ENCODE data around the gene RAB23.
A peak's percentile ranks its signal among the peaks of the same experiment; 100 is the strongest.

RAB23 gene

DNA sequence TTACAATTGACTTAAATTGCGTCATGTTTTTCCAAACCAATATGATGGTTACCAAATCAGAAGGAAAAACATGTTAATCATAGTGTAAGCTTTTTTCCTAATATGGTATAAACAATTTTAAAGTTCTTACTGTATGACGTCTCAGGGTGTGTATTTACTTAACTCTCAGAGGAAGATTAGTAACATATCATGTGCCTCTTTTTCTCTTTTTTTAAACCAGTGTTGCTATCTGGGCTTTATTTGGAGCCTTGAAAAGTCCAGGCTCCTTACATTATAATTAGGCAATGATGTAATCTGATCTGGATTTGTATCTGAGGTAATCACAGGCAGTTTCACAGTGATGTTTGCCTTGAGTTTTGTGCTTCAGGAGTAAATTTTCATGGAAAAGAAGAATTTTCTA, 20.4 kb upstream of the RAB23 start:
- DNase-seq: no peak

DNA sequence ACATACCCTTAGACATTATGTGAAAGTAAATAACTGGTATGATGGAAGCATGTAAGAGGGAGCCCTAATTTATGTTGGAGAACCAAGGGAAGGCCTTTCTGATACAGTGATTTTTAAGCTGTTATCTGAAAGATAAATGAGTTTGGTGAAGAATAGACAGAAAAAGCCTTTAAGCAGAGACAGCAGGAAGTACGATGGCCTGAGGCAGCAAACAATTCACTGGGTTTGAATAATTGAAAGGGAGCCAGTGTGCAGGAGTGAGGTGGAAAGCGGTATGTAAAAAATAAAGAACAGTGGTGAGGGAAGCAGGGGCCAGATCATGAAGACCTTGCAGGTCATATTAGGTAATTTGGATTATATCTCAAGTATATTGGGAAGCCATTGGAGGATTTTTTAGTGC, 4.1 kb upstream of the RAB23 start:
- no peak for DNase-seq

DNA sequence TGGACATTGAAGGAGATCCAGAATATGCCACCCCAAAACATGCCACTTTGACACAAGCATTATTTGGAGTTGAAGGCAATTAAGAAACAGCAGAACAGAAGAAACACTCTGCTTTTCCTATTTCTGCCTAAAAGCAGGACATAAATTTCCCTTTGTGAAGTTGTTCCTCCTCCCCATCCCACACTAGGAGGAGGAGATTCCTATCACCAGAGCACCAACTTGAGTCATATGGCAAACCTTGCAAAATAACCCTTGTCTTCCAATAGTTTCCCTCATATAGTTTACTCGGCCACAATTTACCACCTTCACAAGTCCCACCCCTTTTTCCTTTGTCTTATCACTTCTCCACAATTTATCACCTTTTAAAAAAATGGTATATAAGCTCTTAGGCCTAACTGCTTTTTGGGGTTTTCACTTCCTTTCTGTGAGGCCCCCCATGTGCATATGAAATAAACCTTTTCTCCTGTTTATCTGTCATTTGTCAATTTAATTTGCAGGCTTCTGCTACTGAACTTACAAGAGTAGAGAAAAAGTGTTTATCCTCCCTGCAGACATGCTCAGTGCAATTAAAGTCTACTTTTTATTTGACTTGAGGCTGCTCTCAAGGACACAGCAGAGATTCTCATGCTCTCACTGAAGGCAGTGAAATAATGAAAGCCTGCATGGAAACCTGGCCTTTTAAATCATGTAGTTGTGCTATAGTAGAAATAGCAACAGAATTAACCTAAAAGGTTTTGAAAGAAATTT, 2.8 kb upstream of the RAB23 start:
- DNase-seq: no peak

DNA sequence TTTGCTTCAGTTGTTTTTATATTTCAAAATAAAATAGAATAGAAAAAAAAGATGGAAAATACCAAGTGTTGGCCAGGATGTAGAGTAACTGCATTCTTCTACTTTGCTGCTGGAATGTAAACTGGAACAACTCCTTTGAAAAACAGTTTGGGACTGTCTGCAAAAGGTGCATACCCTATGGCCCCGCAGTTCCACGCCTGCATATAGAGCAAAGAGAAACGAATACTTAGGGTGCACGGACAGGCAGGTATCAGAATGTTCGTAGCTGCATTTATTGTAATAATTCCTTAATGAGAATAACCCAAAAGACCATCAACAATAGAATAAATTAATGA, 603 bp upstream of the RAB23 start:
- no peak for DNase-seq

DNA sequence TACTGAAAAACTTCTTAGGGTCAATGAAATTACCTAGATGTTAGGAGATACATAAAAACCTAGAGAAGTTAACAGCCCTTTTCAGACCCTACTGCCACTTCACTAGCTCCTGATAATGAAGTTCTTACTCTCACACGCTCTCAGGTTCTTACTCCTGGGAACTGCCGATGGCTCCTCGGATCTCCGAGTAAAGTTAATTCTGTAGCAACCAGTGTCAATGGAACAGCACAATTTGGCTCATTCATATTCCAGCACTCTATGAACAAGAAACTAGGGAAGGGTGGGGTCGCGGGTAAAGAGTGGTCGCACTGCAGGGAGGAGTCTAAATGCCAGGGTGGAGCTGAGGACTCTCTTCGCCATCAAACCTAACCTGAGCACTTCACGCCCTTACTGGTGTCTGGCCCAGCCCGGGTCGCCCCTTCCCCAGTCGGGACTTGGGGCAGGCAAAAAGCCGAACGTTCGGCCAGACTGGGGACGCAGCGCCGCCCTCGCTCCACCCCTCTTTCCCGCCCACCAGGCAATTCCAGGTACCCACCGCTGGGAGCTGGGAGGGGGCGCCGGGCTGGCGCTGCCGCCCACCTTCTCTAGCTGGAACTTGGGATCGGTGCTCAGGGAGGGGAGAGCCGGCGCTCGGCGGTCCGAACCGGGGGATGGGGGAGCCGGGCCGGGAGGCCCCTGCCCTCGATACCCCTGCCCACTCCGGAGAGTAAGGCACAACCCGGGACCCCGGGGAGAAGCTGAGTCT, 744 bp downstream of the RAB23 start:
- peak; percentile 66 for DNase-seq

DNA sequence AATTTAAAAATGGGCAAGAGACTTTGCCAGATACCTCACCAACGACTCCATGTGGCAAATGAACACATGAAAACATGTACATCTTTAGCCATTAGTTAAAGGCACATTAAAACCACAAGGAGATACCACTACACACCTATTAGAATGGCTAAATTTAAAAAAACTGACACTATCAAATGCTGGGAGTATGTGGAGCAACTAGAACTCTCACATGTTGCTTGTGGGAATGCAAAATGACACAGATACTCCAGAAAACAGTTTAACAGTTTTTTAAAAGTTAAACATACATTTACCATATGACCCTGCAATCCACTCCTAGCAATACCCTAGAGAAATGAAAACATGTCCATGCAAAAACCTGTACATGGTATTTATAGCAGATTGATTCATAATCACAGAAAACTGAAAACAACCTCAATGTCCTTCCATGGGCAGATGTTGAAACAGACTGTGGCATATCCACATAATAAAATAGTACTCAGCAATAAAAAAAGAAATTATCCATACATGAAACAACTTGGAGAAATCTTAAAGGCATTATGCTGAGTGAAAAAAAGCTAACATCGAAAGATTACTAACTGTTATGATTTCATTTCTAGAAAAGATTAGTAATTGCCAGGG, 1.9 kb downstream of the RAB23 start:
- DNase-seq: no peak

DNA sequence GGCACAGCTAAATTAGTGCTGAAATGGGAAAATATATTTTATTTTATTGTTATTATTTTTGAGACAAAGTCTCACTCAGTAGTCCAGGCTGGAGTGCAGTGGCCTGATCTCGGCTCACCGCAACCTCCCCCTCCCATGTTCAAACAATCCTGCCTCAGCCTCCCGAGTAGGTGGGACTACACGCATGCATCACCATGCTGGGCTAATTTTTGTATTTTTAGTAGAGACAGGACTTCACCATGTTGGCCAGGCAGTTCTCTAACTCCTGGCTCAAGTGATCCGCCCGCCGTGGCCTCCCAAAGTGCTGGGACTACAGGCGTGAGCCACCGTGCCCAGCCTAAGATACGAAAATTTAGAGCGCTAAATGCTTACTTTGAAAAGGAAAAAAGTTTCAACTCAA, 4.8 kb downstream of the RAB23 start:
- no peak for DNase-seq

DNA sequence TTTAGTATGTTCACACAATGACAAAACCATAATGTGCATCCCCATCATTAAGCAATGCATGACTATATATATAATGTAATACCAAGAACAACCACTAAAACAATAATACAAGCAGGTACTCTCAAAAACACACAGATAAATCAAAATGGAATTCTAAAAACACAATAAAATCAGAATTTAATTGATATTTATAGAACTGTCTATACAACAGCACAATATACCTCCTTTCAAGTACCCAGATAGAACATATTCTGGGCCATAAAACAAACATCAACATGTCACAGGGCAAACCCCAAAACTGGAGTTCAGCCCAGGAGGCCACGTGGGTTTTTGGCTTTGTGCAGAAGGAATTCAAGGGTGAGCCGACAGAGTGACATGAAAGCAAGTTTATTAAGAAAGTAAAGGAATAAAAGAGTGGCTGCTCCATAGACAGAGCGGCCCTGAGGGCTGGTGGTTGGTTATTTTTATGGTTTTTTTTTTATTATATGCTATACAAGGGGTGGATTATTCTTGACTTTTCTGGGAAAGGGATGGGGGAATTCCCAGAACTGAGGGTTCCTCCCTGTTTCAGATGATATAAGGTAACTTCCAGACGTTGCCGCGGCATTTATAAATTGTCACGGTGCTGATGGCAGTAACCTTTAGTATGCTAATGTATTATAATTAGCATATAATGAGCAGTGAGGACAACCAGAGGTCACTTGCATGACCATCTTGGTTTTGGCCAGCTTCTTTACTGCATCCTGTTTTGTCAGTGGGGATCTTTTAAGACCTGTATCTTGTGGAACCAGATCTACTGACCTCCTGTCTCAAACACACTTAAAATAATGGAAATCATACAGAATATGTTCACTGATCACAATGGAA, 5.6 kb downstream of the RAB23 start:
- no peak for DNase-seq

DNA sequence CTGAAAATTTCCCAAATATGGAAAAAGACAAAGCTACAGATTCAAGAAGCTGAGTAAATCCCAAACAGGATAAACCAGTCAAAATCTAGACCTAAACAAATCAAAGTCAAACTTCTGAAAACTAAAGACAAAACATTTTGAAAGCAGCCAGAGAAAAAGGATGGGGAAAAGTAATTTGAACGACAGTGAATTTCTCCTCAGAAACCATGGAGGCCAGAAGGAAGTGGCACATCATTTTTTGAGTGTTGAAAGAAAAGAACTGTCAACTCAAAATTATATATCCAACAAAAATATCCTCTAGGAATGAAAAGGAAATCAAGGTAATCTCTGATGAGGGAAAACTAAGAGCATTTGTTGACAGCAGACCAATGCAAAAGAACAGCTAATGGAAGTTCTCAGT, 6.8 kb downstream of the RAB23 start:
- no peak for DNase-seq

DNA sequence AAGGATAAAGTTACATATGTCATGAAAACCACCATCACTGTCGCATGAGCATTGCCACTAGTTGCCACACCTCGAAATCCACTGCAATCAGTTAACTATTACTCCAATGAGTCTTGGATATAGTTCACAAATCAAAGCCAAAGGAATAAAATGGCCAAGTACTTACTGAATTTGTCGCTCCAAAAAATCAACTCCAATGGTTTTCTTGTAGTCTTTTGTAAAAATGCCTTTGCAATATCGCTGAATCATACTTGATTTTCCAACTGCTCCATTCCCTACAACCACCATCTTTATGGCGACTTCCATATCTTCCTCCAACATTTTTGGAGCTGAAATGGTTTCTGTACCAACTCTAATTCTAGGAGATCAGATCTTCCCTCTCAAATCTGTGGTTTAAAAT, 12.0 kb downstream of the RAB23 start:
- no peak for DNase-seq

DNA sequence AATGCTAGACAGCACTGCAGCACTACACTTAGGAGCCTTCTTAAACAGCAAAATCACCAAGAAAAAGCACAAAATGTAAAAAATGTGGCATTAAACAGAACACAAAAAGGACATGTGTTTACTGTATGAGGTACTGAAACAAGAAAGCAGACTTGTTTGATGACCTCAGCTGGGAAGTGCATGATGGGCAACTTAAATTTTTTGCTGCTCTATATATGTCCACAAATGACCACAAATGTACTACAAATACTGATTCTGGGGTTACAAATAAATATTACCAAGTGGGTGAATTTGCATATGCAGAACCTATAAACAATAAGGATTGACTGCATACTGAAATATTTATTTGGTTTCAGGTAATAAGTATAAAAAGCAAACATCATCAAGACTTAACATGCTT, 13.1 kb downstream of the RAB23 start:
- DNase-seq: no peak

DNA sequence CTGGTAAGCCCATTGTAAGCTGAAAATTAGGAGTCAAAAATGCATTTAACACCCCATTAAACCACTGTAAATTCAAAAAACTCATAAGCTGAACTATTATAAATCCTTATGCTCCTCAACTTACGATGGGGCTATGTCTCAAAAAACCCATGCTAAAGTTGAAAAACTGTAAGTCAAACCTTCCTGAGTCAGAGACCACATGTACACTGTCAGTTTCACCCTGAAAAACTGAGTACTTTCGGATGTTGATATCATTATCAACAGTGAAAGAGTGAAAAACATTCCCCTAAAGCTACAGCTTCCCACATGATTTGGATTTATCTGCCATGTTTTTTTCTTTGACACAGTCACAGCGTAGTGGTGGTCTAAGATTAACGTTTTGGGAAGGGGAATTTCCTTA, 14.2 kb downstream of the RAB23 start:
- peak; percentile 32 for DNase-seq

DNA sequence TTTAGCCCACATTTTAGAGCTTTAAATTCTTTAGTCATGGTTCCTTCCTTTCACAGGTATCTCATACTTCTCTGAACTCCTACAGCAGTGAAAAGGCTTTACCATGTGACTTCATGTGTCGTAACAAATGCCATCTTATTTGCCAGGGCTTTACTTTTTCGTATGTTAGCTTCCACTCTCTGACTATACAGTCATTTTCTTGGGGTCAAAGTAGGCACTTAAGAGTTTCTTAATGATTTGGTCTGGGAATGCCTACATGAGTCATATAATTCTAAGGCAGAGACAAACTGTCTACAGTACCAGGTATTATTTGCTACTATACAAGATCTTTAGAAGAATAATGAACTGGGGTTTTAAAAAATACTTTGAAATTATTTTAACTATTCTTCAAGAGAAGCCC, 15.0 kb downstream of the RAB23 start:
- DNase-seq: peak; percentile 20

DNA sequence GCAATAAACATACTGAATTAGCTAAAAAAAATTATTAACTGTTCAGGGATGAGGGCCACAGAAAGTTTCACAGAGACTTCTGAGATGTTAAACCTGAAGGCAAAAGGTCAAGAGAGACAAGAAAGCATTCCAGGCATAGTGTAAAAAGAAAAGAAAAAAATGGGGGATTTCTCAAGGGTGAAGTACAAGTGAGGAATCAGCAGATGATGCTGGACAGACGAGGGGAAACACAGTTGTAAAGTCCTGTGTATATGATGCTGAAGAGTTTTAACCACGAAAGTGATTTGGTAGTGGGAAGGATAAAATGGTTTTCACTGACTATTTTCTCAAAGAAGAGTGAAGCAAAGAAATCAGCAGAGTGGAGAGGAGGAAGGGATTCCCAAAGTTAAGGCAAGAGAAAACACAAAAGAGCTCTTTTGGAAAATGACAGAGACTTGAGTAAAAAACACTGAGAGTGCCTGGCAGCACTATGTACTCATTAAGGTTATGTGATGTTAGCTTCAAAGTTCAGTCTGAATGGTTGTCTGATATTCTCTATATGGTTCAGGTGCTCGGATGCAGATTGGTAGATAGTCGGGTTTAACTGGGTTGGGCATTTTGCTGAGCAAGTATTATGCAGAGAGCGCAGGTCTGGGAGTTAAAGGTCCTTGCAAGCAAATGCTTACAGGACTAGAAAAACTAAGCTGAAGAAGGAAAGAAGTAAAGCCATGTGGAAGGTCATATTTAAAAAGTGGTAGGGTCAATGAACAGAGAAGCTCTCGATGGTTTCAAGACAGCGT, 16.4 kb downstream of the RAB23 start:
- DNase-seq: no peak

DNA sequence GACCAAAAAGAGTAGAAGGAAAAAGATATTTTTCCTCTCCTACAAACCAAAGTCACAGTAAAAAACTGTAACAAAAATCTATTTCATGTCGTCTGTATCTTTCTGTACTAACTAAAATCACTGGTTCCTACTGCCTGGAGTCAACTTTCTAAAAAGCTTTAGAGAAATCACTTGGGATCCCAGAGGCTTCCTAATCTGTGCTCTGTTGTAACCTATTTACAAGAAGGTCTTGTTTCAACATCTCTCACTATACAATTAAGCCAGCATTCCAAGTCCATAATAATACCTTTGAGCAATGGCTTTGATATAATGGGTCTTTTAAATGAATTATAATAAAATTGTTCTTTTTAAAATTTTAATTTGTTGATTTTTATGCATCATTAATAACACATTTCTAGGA, 20.4 kb downstream of the RAB23 start:
- DNase-seq: no peak

DNA sequence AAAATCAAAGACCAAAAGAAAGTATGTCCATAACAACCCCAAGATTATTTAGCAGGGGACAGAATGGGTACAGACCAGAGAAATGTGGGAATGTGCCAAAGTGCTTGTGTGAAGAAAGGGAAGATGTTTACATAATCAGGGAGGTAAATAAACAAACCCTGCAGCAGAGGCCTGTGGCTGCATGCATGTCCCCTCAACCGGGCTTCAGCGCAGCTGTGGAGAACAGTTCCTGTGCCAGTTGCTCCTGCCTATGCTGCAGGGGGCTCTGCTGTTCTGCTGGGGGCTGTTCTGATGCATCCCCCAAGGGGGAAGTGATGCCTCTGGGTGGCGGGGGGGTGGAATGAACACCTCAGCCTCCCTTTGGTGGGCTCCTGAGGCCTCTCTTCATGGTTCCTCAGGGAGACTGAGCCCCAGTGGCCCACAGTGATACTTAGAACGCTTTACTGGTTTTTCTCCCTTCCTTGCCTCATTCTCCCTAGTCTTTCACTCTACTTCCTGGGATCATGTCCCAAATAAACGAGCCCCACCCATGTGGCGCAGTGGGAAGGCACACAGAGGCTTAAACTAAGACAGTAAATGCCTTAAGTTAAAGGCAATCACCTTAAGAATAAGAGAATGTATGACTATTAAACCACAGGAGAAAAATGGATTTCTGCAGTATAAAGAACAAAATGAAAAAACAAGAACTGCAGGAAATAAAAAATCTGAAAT, 23.0 kb downstream of the RAB23 start:
- DNase-seq: no peak

DNA sequence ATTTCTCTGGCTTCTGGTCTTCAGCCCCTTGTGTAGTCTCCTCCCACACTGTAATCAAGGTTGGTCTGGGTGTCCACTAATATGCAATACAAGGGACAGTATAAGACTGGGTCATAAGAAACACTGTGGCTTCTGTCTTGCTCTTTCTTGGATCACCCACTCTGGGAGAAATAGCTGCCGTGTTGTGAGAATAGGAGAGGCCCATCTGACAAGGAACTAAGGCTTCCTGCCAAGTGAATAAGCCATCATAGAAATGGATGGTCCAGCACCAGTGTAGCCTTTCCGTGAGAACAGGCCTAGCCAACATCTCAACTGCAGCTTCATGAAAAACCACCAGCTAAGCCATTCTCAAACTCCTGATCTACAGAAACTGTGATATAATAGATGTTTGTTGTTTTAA, 26.6 kb downstream of the RAB23 start:
- DNase-seq: no peak

DNA sequence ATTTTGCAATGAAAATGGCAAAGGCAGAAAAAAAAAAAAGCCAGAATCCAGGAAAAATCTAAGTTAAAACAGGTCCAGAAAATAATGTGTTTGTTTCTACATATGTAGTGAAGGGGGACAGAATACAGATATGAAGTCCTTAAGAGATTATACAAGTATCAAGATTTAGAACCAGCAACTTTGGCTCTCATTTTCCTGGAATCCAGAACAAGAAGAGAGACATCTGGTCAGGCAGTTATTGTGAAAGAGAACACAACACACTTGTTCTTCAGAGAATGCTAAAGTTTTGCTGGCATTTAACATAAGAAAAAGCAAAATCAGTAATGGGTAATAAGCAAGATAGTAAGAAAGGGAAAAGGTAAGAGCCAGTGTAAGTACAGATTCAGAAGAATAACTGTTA, 28.9 kb downstream of the RAB23 start:
- DNase-seq: no peak

DNA sequence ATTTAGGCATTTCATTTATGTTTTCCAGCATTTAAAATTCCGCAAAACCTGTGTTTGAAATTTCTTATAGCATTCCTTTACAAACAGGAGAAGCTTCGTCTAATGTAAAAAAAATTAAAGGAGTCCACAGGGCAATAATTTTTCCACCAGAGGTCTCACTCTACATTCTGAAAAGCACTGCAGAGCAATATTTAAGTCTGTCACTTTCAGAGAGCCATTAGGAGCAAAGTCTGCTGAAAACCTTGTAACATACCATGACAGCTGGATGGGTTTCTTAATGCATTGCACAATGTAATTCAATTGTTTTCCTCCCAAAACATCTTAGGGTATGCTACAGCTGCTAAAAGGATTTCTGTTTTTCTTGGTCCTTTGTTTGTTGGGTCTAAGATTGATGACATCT, 32.0 kb downstream of the RAB23 start:
- no peak for DNase-seq

DNA sequence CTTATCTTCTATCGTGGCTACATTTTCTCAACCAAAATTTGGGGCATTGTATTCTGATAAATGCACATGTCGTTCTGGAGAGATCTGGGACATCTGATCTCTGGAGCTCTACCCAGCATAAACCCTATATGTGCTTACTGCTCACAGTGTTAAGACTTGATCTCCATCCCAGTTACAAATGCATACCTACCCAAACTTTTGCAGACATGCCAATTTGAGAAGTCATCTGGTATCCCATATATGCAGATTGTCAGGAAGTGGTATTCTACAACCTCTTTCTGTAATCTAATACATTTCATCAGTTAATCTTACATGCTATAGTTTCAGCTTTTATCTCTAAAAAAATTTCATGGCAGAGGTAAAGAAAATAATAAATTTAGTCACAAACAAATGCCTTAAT, 38.8 kb downstream of the RAB23 start:
- no peak for DNase-seq

DNA sequence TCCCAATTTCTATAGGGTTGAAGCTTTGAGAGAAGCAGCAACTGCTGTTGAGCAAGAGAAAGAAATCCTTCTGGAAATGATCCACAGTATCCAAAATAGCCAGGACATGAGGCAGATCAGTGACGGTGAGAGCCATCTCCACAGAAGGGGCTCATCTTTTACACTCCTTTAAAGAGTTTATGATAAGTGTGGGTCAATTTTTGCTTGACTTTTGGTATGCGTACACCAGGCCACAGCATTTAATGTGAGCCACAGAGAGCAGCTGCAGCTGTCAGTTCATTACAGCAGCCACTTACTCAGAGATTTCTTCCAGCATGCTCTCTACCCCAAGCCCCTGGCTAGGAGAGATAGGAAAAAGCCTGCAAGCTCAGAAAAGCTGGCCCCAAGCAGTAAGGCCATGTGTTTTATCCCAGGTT, 40.1 kb downstream of the RAB23 start:
- DNase-seq: no peak

DNA sequence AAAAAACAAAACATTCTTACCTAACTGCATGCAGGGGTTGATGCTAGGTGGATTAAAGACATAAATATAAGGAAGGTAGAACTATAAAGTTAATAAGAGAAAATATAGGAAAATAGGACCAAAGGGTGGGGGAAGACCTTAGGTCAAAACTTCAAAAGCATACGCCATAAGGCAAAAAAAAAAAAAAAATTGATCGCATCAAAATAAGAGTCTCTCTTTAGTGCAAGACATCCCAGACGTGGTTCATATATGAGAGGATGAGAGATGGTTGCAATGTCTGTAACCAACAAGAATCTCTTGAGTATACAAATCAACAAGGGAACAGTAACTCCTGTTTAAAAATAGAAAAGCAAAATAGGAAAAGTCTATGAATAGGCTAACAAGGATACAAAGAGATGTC, 41.5 kb downstream of the RAB23 start:
- no peak for DNase-seq

Measured in activated CD4-positive, alpha-beta T cell treated with anti-CD3 and anti-CD28 coated beads, Interleukin-2, amount 50 U/mL, for 16 hours (primary cell).